Stomach (tissue), 4 donors: ENCODE results near the gene LGR4.

Experiments
- EP300 ChIP-seq: sonication (generic); formaldehyde crosslinking; IDR thresholded peaks from one replicate; pipeline ENCODE4 v1.6.1; 2017; ENCODE audit warnings: antibody characterized with exemption
- POLR2A ChIP-seq, 4 donors: fragments of 450-650 bp; IDR thresholded peaks; one replicate each; pipeline ENCODE4 v1.6.1; 2016; ENCODE audit warnings: antibody characterized with exemption in 4 of 4, control low read depth in 2 of 4, mild to moderate bottlenecking in 1 of 4, moderate library complexity in 1 of 4

DNA sequence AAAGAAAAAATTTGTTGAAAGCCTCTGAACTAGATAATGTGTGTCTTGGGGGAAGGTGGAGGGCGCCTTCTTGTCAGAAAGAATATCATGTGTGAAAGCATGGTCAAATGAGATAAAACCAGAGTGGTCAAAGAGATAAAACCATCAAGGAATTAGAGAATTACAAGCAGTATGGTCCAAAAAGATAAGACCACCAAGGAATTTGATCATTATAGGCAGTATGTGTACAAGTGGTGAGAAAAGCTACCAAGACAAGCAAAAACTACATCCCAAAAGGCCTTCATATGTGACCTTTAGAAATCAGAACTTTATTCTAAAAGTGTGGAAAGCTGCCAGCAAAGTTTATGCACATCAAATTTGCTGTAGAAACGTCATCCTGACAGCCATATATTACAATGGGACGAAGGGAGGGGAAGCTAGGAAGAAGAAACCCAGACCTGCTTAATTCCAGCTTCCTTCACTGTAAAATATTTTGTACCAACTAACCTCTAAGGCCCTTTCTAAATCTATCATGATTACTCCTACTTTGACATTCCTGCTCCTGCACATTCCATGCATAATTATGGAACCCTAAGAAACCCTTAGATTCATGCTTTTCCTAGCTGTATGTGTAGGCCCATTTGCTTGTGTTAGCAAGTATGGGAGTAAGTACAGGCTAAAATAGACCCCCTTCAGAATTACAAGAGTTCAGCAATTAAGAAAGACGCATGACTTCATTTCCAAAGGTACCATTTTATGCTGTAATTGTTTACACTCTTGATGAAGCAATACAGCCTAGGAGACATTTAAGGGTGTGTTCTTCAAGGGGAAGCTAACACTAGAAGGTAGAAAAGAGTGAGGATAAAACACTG, 51.6 kb downstream of the LGR4 start:
- TF ChIP-seq POLR2A (IDR thresholded peaks at IDR 0.05) (no peak), EP300 (no peak)
